Stomach (tissue), 4 donors: ENCODE measurements around the gene ABTB2.

Experiments
- EP300 ChIP-seq: sonication (generic); formaldehyde crosslinking; IDR thresholded peaks from one replicate; pipeline ENCODE4 v1.6.1; 2017; ENCODE audit warnings: antibody characterized with exemption
- POLR2A ChIP-seq, 4 donors: fragments of 450-650 bp; IDR thresholded peaks; one replicate each; pipeline ENCODE4 v1.6.1; 2016; ENCODE audit warnings: antibody characterized with exemption in 4 of 4, control low read depth in 2 of 4, mild to moderate bottlenecking in 1 of 4, moderate library complexity in 1 of 4
- POLR2AphosphoS5 ChIP-seq, 3 donors: sonication (generic); formaldehyde crosslinking; IDR thresholded peaks; one replicate each; pipeline ENCODE4 v1.6.1; 2016; ENCODE audit warnings: antibody characterized with exemption in 3 of 3
- TF ChIP-seq, protein P1 (sequence below), 7 experiments: fragments of 450-650 bp in 4 of 7; fragments of 200-600 bp in 3 of 7; sonication (generic) in 3 of 7; IDR thresholded peaks; one replicate each; pipeline ENCODE4 v1.5.1; 2016 to 2019; ENCODE audit warnings: antibody characterized with exemption in 7 of 7, control low read depth in 2 of 7, mild to moderate bottlenecking in 1 of 7

DNA sequence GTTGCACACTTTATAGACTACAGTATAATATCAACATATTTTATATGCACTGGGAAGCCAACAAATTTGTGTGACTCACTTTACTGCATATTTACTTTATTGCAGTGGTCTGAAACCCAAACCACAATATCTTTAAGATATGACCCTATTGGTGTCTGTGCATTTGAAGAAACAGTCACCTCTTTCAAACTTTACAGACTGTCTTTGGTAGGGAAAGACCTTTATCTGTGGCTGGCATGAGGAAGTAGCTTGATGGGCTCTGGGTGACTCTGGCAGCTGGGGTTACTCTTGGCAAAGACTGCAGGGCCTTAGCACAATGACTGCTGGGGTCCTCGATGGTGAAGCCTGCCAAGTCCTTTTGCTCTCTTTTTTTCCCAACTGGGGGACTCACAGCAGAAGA, 21.3 kb upstream of the ABTB2 start:
- TF ChIP-seq, protein P1, sequence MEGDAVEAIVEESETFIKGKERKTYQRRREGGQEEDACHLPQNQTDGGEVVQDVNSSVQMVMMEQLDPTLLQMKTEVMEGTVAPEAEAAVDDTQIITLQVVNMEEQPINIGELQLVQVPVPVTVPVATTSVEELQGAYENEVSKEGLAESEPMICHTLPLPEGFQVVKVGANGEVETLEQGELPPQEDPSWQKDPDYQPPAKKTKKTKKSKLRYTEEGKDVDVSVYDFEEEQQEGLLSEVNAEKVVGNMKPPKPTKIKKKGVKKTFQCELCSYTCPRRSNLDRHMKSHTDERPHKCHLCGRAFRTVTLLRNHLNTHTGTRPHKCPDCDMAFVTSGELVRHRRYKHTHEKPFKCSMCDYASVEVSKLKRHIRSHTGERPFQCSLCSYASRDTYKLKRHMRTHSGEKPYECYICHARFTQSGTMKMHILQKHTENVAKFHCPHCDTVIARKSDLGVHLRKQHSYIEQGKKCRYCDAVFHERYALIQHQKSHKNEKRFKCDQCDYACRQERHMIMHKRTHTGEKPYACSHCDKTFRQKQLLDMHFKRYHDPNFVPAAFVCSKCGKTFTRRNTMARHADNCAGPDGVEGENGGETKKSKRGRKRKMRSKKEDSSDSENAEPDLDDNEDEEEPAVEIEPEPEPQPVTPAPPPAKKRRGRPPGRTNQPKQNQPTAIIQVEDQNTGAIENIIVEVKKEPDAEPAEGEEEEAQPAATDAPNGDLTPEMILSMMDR (IDR thresholded peaks at IDR 0.05): no peak
- TF ChIP-seq POLR2AphosphoS5 (IDR thresholded peaks at IDR 0.05) (no peak), EP300 (no peak), POLR2A (IDR thresholded peaks at IDR 0.05) (no peak)
